Stimulated activated memory B cell treated with anti-CD40 and anti-IgM and Interleukin-4, amounts not matched to agents 10 μg/mL and 1 μg/mL and 100 μg/mL, for 72 hours (primary cell): Measurements from ENCODE around the gene TLL2.

Experiments
- ATAC-seq: fragments of 150-1000 bp; cut with Tn5 transposase; 2 replicates; pipeline ENCODE4 v1.10.0; 2021
- H3K27ac Mint-ChIP-seq: one replicate; pipeline ENCODE4 v1.8.0; 2022; ENCODE audit warnings: mild to moderate bottlenecking, mixed read lengths
- H3K27me3 Mint-ChIP-seq: one replicate; pipeline ENCODE4 v1.8.0; 2022; ENCODE audit warnings: mixed read lengths
- H3K36me3 Mint-ChIP-seq: one replicate; pipeline ENCODE4 v1.8.0; 2022; ENCODE audit warnings: mixed read lengths
- H3K4me1 Mint-ChIP-seq: one replicate; pipeline ENCODE4 v1.8.0; 2022; ENCODE audit warnings: mixed read lengths
- H3K4me3 Mint-ChIP-seq: one replicate; pipeline ENCODE4 v1.8.0; 2022; ENCODE audit warnings: mild to moderate bottlenecking, moderate library complexity, mixed read lengths
- H3K9me3 Mint-ChIP-seq: one replicate; pipeline ENCODE4 v1.8.0; 2022; ENCODE audit warnings: mixed read lengths

TLL2 gene

DNA sequence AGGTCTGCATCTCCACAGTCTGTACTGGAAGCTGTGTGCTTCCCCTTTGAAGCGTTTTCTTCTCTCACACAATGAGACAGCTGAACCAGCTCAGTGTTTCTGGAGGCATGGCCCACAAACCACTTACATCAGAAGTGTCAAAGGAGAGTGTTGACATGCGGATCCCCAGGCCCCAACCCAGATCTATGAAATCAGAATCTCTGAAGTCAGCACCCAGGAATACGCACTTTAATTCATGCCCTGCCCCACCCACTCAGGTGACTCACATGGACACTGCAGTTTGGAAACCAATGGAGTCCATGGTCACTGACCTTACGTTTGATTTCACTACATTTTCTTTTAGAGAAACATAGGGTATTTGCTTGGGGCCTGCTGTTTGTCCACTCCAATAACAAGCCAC lies 19.0 kb downstream of the TLL2 start:
- H3K27me3 Mint-ChIP-seq = peaks cover 9% of the 10 kb centered on the region
- ATAC-seq = no peak
- H3K27ac Mint-ChIP-seq = no peak overlapping the region
- H3K36me3 Mint-ChIP-seq = no peaks in the 10 kb centered on the region
- H3K9me3 Mint-ChIP-seq = no peaks in the 10 kb centered on the region
- no peak overlapping the region for H3K4me3 Mint-ChIP-seq
- H3K4me1 Mint-ChIP-seq = no peaks in the 10 kb centered on the region

DNA sequence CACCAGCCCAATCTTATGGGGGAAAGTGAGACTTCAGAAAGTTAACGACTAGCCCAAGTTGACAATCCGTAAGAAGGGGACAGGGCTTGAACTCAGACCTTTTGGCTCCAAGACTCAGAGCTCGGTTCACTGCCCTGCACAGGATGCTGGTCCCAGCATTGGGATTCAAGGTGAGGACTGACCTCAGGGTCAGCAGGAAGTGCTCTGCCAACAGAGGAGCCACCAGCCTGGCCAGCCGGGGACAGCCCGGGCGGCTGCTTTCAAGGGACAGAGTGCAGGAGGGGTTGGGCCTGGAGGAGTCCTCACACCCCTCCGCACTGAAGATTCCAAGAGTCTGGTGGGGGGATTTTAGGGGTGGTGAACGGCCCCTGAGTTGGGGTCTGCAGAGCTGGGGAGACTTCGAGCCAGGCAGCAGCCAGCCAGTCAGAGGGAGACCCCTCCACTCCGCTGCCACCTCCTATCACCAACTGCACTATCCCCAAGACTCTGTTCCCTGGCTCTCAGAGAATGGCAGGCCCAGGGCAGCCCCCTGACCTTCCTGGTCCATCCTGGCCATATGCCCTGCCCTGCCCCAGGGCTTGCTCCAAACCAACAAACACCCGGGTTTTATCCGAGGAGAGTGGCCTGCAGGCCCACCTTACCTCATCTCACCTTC lies 19.7 kb downstream of the TLL2 start:
- peaks cover 9% of the 10 kb centered on the region for H3K27me3 Mint-ChIP-seq
- ATAC-seq = no peak
- no peaks in the 10 kb centered on the region for H3K9me3 Mint-ChIP-seq
- H3K27ac Mint-ChIP-seq = no peak overlapping the region
- H3K4me3 Mint-ChIP-seq = no peak overlapping the region
- H3K4me1 Mint-ChIP-seq = no peaks in the 10 kb centered on the region
- H3K36me3 Mint-ChIP-seq = no peaks in the 10 kb centered on the region

DNA sequence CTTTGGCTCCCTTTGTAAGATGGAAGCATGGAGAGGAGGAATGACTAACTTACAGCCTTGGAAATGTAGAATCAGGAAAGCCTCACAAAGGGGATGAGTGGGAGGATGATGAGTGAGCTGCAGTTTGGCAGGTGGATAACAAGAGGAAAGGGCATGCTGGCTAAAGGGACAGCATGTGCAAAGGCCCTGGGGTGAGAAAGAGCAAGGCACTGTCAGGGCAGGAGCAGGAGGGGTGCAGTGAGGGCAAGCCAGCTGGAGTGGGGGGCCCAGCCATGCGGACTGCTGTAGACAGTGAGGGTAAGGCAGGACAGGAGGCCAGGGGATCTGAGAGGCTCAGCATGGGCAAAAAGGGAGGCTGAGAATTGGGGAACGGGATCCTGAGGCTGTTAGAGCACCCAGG lies 20.5 kb downstream of the TLL2 start:
- peaks cover 9% of the 10 kb centered on the region for H3K27me3 Mint-ChIP-seq

DNA sequence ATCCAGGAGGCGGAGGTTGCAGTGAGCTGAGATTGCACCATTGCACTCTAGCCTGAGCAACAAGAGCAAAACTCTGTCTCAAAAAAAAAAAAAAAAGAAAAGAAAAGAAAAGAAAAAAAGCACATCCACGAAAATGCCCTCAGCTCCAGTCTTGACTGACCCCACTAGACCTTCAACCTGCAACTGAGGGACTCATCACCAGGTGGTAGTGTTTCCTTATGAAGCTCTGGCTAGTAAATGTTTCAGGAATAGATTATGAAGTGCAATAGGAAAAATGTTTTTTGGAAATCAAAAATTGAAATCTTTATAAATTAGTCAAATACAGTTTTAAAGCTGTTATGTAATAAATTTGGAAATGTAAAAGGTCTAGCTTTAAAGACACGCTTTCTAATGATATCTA lies 22.4 kb downstream of the TLL2 start:
- Mint-ChIP-seq H3K27me3 (no peaks in the 10 kb centered on the region), H3K4me3 (no peak overlapping the region), H3K36me3 (no peaks in the 10 kb centered on the region), H3K27ac (no peak overlapping the region), H3K4me1 (no peaks in the 10 kb centered on the region), H3K9me3 (no peaks in the 10 kb centered on the region)
- ATAC-seq = no peak

More for the DNA sequence above, 20.5 kb downstream of the TLL2 start:
- no peaks in the 10 kb centered on the region for H3K4me1 Mint-ChIP-seq
- no peak for ATAC-seq
- H3K4me3 Mint-ChIP-seq = no peak overlapping the region
- H3K9me3 Mint-ChIP-seq = no peaks in the 10 kb centered on the region
- H3K36me3 Mint-ChIP-seq = no peaks in the 10 kb centered on the region
- no peak overlapping the region for H3K27ac Mint-ChIP-seq

DNA sequence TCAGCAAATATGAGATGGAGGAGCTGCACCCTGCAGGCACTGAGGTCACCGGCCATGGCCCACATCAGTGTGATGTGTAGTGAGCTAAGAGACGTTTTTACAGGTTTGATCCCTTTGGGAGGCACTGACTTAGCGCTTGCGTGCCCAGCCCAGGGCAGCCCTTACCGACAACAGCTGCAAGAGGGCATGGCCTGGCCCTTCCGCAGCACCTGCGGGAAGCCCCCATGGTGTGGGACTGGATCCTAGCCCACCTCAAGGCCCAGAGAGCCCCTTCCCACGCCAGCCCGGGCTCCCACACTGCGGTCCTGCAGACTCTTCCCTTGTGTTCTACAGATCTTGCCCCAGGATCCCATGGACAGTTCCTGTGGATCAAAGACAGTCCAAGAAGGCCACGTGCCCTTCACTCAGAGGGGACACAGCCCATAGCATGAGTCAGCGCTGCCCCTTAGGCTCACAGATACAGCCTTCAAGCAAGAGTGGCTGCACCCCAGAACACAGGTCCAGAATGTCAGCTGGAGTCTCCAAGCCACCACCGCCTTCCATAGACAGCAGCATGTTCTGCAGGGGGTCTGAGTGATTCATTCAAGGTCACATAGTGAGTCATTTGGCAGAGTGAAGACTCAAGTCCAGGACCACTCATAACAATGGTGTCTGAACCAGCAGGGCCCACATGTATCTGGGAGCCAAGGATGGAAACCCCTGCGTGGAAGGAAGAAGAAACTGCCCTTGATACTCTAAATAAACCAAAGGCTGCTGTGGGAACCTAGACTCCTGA lies 25.4 kb downstream of the TLL2 start:
- Mint-ChIP-seq H3K4me3 (no peak overlapping the region), H3K27me3 (no peaks in the 10 kb centered on the region), H3K27ac (no peak overlapping the region), H3K4me1 (no peaks in the 10 kb centered on the region), H3K36me3 (no peaks in the 10 kb centered on the region), H3K9me3 (no peaks in the 10 kb centered on the region)
- no peak for ATAC-seq

DNA sequence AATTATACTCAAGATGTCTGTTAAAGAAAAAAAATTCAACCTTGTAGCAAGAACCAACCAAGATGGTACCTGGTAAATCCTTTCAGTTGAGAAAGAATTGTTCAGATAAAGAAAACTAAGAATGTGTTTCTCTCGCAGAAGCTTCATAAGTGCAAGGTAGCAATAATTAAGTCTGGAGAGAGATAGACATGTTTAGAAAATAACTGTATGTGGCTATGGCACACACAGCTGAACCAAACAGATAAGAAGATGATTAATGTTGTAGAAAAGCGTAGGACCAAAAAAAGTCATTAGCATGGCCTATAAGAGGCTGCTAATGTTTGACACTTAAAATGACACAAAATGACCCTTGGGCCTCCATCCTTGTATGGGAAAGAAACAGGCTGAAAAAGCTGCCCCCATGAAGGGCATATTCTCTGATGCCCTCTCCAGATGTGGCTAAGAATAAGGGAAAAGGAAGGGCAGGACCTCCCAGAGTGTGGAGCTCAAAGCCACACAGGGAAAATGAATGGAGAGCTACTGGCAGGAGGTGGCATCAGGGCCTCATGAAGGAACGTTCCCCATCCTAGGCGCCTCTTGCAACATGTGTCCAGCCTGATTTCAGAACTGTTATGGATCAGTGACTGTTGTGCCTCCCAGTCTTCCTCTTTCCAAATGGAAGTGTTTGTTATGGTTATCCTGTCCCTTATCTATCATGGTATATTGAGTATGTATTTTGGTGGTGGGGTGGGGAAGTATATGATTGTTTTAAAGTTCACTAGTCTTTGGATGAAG lies 30.7 kb downstream of the TLL2 start:
- no peak for ATAC-seq
- H3K4me1 Mint-ChIP-seq = no peaks in the 10 kb centered on the region
- H3K9me3 Mint-ChIP-seq = no peaks in the 10 kb centered on the region
- H3K36me3 Mint-ChIP-seq = no peaks in the 10 kb centered on the region
- H3K4me3 Mint-ChIP-seq = no peak overlapping the region
- no peak overlapping the region for H3K27ac Mint-ChIP-seq
- H3K27me3 Mint-ChIP-seq = peaks cover 20% of the 10 kb centered on the region

DNA sequence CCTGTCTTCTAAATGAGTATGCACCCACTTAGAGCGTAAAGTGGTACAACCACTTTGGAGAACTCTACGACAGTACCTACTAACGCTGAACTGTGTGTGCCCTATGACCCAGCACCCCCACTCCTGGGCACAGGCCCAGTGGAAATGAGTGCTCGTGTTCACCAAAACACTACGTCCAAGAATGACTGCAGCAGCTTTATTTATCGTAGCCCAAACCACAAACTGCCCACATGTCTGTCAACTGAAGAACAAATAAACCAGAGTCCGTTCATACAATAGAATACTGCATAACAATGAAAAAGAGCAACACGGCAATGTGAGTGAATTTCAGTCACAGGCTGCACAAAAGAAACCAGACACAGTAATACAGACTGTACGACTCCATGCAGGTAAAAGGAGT lies 35.4 kb downstream of the TLL2 start:
- peaks cover 30% of the 10 kb centered on the region for H3K27me3 Mint-ChIP-seq

DNA sequence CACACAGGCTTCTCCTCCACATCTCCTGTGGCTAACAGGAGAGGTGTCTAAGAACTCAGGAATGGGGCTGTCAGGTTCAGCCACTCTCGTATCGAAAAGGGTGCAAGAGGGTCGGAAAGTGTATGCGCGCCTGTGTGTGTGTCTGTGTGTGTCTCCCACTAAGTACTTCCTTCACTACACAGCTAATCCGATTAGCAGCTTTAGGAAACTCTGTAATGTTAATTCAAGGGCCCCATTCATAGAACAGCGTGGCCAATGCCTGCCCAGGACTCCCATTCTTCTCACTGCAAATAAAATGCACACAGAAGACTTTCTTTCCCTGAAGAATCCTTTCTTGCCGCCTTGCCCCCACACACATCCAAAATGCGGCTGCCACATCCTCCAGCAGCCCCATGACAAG lies 39.9 kb downstream of the TLL2 start:
- peaks cover 32% of the 10 kb centered on the region for H3K27me3 Mint-ChIP-seq
- peaks cover 4% of the 10 kb centered on the region for H3K9me3 Mint-ChIP-seq
- H3K4me1 Mint-ChIP-seq = no peaks in the 10 kb centered on the region
- H3K36me3 Mint-ChIP-seq = no peaks in the 10 kb centered on the region
- ATAC-seq = no peak
- H3K4me3 Mint-ChIP-seq = no peak overlapping the region
- H3K27ac Mint-ChIP-seq = no peak overlapping the region

More for the DNA sequence above, 35.4 kb downstream of the TLL2 start:
- peaks cover 4% of the 10 kb centered on the region for H3K9me3 Mint-ChIP-seq
- ATAC-seq = no peak
- no peaks in the 10 kb centered on the region for H3K4me1 Mint-ChIP-seq
- H3K4me3 Mint-ChIP-seq = no peak overlapping the region
- no peaks in the 10 kb centered on the region for H3K36me3 Mint-ChIP-seq
- no peak overlapping the region for H3K27ac Mint-ChIP-seq

DNA sequence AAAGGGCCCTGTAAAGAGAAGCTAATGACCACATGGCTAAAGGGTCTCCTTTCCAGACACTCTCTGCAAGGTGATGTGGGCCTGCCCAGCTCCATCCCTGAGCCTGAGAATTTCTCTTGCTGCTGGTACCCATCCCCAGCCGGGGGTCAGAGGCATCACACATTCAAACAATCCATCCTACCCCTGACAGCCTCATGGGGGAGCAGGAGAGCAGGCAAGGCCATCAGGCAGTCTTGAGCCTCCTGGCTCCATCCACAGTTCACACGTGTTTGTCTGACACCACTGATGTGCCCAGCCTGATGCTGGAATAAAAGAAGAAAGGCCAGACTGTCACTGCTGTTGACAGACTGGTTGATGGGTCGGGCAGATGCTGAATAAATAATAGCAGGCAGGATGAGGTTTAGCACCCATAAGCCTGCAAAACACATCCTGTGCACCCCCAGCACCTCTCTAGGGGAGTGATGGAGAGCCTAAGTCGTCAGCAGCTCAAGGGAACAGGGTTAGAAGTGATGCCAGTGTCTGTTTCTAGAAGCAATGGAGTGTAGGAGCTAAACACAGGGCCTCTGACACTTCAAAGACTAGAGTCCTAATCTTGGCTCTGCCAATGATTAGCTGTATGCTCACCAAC lies 43.5 kb downstream of the TLL2 start:
- H3K4me1 Mint-ChIP-seq = no peaks in the 10 kb centered on the region
- peaks cover 51% of the 10 kb centered on the region for H3K27me3 Mint-ChIP-seq
- no peaks in the 10 kb centered on the region for H3K36me3 Mint-ChIP-seq
- H3K4me3 Mint-ChIP-seq = no peak overlapping the region
- no peak overlapping the region for H3K27ac Mint-ChIP-seq
- peaks cover 4% of the 10 kb centered on the region for H3K9me3 Mint-ChIP-seq
- ATAC-seq = peak; percentile 55

DNA sequence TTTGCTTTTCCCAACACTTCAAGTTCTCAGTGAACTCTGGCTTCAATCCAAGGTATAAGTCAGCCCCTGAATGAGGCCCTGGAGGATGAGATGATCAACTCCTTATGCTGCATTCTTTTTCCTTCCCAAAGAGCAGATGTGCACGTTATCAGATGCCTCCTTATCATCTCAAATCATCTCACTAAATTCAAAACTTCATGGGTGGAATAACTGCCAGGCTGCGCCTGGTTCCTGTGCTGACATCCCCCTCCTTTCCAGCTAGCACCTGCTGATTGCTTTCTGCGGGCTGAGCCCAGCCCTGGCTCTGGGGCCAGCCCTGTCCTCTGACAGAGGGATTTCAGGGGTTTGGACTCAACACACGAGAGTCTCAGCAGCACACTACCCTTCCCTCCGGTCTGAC lies 44.9 kb downstream of the TLL2 start:
- H3K9me3 Mint-ChIP-seq = no peaks in the 10 kb centered on the region
- no peak overlapping the region for H3K4me3 Mint-ChIP-seq
- H3K27ac Mint-ChIP-seq = no peak overlapping the region
- peaks cover 46% of the 10 kb centered on the region for H3K27me3 Mint-ChIP-seq
- ATAC-seq = no peak
- H3K36me3 Mint-ChIP-seq = no peaks in the 10 kb centered on the region
- H3K4me1 Mint-ChIP-seq = peaks cover under 1% of the 10 kb centered on the region

DNA sequence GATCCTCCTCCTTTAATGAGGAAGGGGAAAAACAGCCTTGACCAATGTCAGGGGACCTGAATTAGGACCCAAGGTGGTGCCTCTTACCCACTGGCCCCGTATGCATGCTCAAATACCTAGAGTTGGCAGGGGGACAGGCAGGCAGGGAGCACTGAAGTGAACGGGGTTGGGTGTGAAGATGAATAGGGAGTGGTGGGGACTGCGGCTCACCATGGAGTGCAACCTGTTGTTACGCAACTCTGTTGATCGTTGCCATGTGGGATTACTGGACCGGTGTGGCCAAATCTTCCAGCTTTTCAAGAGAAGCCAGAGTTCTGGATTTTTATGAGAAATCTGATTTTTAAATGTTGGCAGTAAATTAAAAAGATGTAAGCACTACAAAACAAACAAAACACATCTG lies 48.1 kb downstream of the TLL2 start:
- peaks cover 7% of the 10 kb centered on the region for H3K9me3 Mint-ChIP-seq
- H3K4me3 Mint-ChIP-seq = no peak overlapping the region
- H3K36me3 Mint-ChIP-seq = peaks cover 5% of the 10 kb centered on the region
- peaks cover 6% of the 10 kb centered on the region for H3K4me1 Mint-ChIP-seq
- peaks cover 49% of the 10 kb centered on the region for H3K27me3 Mint-ChIP-seq
- no peak for ATAC-seq
- H3K27ac Mint-ChIP-seq = no peak overlapping the region

DNA sequence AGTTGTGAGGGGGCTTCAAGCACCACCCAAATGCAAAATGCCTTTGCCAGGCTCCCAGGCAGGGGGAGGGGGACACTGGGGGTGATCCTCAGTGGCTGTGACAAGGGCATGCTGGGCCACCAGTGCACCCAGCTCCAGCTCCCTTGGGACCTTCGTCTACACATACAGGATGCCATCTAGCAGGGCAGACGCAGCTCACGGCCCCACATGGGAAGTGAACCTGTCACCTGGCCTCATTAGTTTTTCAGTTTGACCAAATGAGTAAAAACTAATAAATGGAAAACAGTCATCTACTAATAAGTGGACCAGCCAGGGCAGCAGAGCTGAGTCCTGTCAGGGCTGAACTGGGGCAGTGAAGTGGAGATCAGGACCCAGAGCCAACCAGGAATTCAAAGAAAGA lies 50.2 kb downstream of the TLL2 start:
- ATAC-seq = no peak
- peaks cover 6% of the 10 kb centered on the region for H3K4me1 Mint-ChIP-seq
- H3K9me3 Mint-ChIP-seq = peaks cover 10% of the 10 kb centered on the region
- H3K36me3 Mint-ChIP-seq = peaks cover 5% of the 10 kb centered on the region
- H3K4me3 Mint-ChIP-seq = no peak overlapping the region
- H3K27me3 Mint-ChIP-seq = peaks cover 30% of the 10 kb centered on the region
- no peak overlapping the region for H3K27ac Mint-ChIP-seq

DNA sequence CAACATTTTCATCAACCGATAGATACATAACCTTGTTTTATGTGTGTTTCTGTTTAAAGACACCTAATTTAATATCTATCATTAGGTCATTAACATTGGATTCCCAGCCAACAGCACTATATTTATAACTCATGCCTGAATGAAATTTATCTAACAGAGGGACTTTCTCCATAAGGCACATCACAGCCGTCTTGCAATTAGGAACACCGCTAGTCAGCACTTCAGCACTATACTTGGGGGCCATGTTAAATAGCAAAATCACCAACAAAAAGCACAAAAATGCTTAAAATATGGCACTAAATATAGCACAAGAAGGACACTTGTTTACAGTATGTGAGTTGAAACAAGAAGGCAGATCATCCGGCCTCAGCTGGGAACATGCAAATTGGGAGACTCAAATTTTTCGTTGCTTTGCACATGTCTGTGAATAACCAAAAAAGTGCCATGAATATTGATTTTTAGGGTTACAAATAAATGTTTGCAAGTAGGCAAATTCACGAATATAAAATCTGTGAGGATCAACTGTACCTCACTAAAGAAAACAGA lies 51.0 kb downstream of the TLL2 start:
- ATAC-seq = no peak
- Mint-ChIP-seq H3K27ac (no peak overlapping the region), H3K36me3 (peaks cover 5% of the 10 kb centered on the region), H3K9me3 (peaks cover 10% of the 10 kb centered on the region), H3K4me3 (no peak overlapping the region), H3K27me3 (peaks cover 24% of the 10 kb centered on the region), H3K4me1 (peaks cover 6% of the 10 kb centered on the region)

DNA sequence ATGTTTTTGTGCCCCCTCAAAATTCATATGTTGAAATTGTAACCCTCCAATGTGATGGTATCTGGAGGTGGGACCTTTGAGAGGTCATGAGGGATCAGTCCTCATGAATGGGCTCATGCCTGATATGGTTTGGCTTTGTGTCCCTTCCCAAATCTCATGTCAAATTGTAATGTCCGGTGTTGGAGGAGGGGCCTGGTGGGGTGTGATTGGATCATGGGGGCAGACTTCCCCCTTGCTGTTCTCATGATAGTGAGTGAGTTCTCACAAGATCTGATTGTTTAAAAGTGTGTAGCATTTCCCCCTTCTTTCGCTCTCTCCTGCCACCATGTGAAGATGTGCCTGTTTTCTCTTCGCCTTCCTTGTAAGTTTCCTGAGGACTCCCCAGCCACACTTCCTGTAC lies 53.4 kb downstream of the TLL2 start:
- Mint-ChIP-seq H3K4me3 (no peak overlapping the region), H3K27me3 (peaks cover 30% of the 10 kb centered on the region), H3K4me1 (peaks cover 6% of the 10 kb centered on the region), H3K36me3 (peaks cover 5% of the 10 kb centered on the region), H3K9me3 (peaks cover 10% of the 10 kb centered on the region), H3K27ac (no peak overlapping the region)
- ATAC-seq = no peak

DNA sequence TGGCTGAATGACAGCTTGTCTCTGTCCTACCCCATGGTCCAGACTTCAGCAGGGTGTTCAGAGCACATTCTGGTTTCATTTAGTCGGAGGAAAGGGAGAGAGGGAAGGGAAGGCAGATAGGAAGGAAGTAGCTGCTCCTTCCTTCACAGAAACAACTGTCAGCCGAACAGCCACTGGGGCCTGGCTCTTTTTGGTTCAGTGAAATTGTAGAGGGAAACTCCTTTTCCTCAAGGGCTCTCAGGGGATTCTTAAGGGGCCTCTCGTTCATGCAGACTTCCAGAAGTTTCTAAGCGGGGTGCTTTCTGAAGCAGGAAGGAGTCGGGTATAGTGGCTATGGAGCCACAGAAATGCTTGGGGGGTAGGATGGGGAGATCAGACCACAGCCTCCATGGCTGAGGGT lies 56.4 kb downstream of the TLL2 start:
- peaks cover 5% of the 10 kb centered on the region for H3K36me3 Mint-ChIP-seq
- no peak overlapping the region for H3K27ac Mint-ChIP-seq
- peaks cover 28% of the 10 kb centered on the region for H3K27me3 Mint-ChIP-seq
- peaks cover 10% of the 10 kb centered on the region for H3K9me3 Mint-ChIP-seq
- ATAC-seq = no peak
- H3K4me1 Mint-ChIP-seq = no peaks in the 10 kb centered on the region
- H3K4me3 Mint-ChIP-seq = no peak overlapping the region
